GM04503 (cell line): ENCODE results near the gene ABCA1.
"Not testable (repeated sequence)": the region's sequence is repeated elsewhere in the genome, so short reads cannot be mapped to it uniquely, and the experiment has no call there.

Experiments
- DNase-seq: peaks from one replicate; pipeline ENCODE4 v3.0.0-alpha.2; 2012; ENCODE audit warnings: low read depth

ABCA1 gene

DNA sequence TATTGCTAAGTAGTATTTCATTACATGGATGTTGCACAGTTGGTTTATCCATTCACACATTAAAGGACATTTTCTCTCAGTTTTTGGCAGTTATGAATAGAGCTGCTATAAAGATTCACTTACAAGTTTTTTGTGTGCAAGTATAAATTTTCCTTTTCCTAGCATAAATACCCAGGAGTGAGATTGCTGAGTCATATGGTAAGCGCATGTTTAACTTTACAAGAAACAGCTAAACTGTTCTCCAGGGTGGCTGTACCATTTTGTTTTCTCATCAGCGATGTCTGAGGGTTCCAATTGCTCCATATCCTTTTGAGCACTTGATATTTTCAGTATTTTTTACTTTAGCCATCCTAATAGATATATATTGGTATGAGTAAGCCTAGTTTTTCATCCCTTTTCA lies 16.4 kb upstream of the ABCA1 start:
- DNase-seq, result no peak

DNA sequence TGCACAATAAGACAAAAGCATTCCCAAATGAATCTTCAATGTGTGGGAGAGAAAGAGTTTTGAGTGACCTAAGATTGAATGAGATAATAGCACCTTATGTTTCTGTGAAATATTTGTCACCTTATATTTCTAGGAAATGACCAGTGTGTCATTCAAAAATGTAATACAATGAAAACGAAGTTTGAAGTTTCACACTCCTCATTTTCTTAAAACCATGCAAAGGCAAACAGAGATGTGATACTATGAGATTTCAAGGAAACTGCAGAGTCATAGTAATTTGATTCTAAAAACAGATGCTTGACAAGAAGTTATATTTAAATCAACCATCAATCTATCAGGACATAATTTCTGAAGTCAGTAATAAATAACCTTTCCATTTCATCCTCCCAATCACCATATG lies 13.6 kb upstream of the ABCA1 start:
- DNase-seq, result no peak

DNA sequence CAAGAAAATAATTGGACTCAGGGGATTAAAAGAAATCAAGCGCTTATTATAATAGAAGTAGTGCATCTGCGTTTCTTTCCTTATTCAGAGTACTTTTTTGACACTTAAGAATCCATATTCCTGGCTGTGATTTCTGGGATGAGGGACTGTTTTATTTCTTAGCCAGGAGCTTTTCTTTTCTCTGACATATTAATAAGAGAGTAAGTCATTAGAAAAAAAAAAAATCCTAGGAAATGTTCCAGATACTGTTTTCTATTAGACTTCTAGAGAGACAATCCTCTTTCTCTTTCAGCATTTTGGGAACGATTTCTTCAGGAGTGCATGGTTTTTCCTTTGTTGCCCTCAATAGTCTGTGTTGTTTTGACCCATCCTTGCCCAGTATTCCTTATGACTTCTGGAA lies 8.3 kb upstream of the ABCA1 start:
- no peak for DNase-seq

- not testable (repeated sequence) for DNase-seq
These were observed 7.5 kb upstream of the ABCA1 start for GRCh38 chr9:104935501-104935810.

DNA sequence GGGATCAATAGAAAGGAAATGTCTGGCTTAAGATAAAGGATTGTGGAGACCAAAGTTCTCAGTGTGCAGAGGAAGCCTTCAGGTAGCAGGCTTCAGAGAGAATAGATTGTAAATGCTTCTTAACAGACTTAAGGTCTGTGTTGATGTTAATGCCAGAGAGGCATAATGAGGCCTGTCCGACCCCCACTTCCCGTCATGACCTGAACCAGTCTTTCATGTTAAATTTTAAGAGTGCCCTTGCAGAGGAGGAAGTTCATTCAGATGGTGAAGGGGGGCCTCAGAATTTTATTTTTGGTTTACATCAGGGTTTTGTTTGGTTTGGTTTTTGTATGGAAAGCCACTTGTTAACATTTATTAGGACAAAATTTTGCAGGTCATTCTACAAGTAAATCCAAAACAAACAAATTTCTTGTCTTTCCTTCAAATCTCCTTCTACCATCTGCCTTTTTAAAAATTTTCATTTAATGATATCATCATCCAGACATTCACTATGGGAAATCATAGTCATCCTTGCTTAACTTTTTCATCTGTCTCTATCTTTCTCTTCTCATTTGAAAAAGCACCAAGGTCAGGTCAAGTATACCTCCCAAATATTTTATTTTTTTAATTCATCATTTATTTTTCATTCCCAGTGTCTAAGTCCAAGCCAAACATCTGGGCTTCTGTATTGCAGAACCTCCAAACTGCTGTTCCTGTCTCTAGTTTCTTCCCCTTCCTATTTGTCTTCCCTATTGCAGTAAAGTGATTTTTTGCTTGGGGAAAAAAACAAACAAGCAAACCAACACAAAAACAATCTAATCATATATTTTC lies 6.9 kb upstream of the ABCA1 start:
- no peak for DNase-seq

- not testable (repeated sequence) for DNase-seq
These were observed 5.1 kb upstream of the ABCA1 start for GRCh38 chr9:104933091-104933490.

DNA sequence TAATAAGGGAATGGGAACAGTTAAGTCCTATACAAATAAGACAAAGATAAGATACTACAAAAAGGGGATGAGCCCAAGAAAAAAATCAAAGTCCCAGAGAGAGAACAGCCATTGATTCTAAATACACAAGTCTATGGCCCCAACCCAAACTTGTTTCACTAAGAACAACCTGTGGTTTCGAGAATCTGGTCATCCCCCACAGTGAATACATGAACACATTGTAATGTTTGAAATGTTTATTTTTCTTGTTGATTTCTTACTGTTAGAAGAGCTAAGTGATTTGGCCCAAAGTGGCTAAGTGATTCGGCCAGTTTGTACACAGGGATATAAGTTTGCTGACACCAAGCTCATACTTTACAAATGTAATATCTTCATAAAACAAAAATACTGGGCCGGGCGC lies 3.3 kb upstream of the ABCA1 start:
- DNase-seq, result no peak

- no peak for DNase-seq
These were observed 591 bp downstream of the ABCA1 start for GRCh38 chr9:104927216-104927911.

DNA sequence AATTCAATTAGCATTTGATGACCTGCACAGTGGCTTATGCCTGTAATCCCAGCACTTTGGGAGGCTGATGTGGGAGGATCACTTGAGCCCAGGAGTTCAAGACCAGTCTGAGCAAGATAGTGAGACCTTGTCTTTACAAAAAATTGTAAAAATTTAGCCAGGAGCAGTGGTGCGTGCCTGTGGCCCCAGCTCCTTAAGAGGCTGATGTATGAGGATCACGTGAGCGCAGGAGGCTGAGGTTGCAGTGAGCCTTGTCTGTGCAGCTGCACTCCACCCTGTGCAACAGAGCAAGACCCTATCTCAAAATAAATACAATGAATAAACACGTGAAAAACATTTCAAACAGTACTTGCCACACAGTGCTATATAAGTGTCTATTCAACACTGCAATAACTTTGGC lies 4.2 kb downstream of the ABCA1 start:
- DNase-seq, result no peak

GRCh38 chr9:104923289-104923688 lies 4.7 kb downstream of the ABCA1 start:
- no peak for DNase-seq

DNA sequence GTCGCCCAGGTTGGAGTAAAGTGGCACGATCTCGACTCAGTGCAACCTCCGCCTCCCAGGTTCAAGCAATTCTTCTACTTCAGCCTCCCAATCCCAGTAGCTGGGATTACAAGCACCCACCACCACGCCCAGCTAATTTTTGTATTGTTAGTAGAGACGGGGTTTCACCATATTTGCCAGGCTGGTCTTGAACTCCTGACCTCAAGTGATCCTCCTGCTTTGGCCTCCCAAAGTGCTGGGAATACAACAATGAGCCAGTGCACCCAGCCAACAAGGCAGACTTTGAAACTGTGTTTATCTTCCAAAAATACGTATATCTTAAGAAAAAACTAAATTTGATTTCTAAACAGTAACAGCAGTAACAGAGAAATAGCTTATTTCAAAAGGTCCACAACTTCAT lies 5.2 kb downstream of the ABCA1 start:
- DNase-seq, result not testable (repeated sequence)

GRCh38 chr9:104921067-104921741 lies 6.8 kb downstream of the ABCA1 start:
- no peak for DNase-seq

GRCh38 chr9:104915753-104916152 lies 12.2 kb downstream of the ABCA1 start:
- DNase-seq, result no peak

- no peak for DNase-seq
These were observed 12.9 kb downstream of the ABCA1 start for GRCh38 chr9:104915049-104915448.

DNA sequence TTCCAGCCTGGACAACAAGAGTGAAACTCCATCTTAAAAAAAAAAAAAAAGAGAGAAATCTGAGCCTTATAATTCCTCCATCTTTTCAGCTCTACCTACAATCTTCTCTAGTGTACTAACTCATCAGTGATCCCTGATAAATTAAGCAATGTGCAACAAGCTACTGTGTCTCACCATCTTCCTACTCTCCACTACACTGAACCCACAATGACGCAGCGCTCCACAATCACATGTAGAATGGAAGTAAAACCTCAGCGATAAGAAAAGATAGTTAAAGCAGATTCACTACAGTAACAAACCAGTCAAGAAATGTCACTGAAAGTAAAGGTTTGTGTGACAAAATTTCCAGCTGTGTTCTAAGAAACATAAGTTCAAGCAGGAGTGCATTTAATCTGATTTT lies 13.5 kb downstream of the ABCA1 start:
- DNase-seq, result no peak

GRCh38 chr9:104912606-104913005 lies 15.3 kb downstream of the ABCA1 start:
- no peak for DNase-seq

- DNase-seq, result no peak
These were observed 16.8 kb downstream of the ABCA1 start for GRCh38 chr9:104911032-104911607.

DNA sequence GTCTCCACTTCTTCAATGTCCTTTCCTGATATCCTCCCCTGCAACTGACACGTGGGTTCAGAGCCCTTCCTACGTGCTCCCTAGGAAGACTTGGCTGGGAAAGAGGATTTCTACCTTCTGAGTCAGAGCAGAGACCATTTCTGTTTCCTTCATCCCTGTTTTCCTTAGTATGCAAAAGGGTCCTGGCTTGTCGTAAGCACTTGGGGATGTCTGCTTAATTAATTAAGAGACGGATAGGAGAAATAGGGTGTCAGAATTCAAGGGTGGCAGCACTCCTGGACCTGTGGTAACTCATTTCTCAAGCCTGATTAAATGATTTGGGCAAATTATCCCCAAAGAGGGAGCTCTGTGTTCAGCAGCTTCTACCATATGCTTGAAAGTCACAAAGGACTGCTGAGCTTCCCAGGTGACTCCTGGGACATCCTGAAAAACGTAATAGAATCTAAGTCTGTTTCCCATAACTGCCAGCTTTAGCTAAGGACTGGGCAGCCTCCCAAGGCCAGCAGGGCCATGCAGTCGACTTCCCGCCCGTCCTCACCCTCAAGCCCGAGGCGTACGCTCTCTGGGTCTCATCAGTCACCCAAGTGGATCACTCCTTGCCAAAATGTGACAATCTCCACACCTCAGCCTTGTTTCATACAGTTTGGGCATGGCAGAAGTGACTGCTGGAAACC lies 20.5 kb downstream of the ABCA1 start:
- no peak for DNase-seq

- DNase-seq, result peak; percentile 74
These were observed 21.3 kb downstream of the ABCA1 start for GRCh38 chr9:104906441-104907277.

DNA sequence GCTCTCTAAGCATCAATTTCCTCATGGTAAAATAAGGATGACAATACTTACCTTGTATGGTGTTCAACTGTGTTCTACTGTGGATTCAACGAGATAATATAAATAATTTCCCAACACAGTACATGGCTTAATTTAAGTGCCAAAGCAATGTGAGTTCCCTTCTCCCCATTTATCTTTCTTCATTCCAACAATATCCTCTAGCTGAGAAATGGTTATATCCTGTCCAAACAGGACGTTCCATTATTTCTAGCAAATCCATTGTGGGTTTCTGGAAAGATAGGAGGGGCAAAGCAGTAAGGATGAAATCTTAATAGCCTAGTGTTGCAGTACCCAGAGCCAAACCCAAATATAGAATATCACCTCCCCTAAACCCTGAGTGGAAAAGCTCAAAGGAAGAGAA lies 22.0 kb downstream of the ABCA1 start:
- no peak for DNase-seq

DNA sequence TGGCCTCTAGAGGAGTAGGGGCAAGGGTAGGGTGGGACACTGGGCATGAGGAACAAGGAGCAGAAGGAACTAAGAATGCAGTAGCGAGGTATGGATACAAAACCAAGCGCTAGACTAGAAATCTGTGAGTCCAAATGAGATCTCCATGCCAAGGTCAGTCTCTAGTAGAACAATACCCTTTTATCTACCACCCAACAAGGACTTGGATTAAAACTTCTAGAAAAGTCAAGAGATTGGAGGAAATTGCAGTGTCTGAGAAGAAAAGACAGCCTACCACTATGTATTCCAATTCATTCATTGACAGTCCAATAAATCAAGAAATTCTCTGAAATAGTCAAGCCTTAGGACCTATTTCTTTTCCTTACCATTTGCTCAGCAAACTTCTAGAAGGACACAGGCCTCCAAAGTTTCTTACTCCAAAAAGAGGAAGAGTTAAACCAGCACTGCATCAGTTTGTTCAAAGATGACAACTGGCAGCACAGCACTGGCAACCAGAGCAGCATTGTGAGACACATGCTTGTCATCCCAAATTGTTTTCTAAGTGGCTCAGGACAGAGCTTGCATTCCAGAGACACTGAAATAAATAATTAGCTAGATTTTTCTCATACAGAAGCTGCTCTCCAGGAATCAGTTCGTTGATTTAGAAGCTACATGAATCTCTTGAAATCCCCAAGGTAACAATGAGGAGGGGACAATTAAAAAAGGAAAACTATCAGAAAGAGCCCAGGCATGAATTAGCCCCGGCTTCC lies 22.6 kb downstream of the ABCA1 start:
- no peak for DNase-seq
